HG02938 (cell line): ENCODE data around the gene PANX1.

Experiments
- ATAC-seq: cut with Tn5 transposase; IDR thresholded peaks from one replicate; pipeline ENCODE4 v1.9.1; 2021; ENCODE audit warnings: mild to moderate bottlenecking, moderate library complexity; ENCODE audit not compliant: unreplicated experiment

PANX1 gene

DNA sequence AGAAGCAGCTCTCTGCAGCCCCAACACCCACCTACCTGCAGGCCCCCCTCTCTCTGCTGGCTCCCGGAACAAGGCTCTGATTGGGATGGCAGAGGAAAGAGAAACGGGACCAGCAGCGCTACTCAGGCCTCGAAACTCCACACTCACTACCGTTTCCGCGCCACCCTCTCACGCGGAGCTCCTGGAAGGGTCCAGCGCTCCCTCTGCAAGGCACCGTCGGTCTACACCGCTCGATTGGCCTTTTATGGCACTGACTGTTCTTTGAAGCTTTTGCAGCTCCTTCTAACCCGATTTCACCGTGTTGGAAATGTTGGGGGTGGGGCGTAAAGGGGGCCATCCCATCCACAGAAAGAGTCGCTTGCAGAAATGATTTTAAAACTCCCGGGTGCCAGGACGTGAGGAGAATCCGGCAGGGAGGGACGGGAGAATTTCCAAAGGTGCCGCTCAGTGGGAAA lies 323 bp upstream of the PANX1 start:
- peak; percentile 16 for ATAC-seq

GRCh38 chr11:94129512-94130297 lies 1.1 kb downstream of the PANX1 start:
- ATAC-seq = no peak

DNA sequence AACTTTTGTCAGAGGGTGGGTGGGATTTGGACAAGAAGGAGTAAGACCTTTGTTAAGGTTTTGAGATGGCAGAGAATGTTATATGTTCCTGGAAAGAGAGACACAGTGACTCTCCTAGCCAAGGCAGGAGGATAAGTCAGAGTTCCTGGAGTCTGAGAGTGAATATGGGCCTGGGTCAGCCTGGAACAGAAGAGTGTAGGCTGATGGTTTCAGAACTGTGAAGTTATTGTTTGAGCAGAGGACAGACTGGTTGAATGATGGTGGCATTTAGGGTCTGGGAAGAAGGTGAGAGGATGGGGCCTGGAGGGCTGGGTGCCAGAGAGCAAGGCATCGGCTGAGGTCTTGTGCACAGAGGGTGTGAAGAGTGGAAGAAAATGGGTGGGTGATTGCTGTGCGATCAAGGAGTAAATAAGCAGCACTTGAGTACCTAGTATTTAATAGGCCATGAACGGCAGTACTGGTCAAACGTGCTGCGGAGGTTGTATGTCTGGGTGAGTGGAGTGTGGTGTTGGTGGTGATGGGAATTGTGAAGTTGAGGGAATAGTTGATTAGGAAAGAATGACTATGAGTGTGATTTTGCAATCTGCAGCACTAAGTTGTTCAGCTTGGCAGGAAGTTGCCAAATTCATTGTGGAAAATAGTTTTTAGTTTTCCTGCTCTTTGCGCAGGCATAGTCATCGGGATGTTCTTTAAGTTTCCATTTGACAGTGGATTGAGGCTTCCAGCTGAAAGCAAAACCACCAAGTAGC lies 1.8 kb downstream of the PANX1 start:
- ATAC-seq = no peak

DNA sequence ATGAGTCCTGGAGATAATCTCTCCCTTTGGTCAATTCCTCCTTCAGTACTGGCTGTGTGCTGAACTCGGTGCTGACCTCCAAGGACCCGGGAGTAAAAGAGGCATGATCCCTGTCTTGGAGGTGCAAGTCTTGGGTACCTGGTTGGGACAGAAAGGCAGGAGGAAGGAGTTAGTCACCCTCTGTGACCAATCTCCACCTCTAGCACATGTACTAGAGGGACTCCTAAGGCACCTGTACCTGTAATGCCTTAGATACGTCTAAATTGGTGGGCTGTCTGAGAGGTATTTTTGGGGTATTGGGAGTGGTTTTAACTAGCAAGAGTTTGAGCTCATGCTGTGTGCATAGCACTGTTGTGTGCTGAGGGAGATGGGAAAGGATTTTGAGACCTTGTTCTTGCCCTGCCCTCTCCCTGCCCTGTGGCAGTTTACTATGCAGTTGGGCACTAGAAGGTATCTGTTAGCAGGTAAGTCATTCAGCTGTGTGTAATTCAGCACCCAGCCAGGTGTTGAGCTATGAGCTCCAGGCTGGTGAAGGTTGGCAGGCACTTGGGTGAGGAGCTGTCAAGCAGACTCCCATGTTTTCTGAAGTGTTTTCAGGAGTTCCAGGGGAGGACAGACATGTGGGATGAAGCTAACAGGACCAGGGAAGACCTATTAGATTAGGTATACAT lies 2.5 kb downstream of the PANX1 start:
- ATAC-seq = no peak

DNA sequence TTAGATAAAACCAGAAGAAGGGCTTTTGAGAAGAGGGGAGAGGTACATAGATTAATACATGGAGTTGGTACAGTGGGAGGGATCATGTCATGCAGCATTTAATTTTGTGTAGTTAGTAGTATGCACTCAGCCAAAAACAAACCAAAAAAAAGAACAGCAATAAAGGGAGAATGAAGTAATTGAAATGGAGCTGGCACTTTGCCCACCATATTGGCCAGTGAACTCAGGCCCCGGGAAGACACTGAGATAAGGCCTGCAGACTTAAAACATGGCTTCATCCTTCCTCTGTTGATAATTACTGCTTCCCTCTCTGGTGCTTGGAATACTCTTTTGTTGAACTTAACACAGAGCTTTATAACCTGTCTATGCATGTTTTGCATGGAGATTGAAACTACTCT lies 3.1 kb downstream of the PANX1 start:
- no peak for ATAC-seq

- ATAC-seq = no peak
These were observed 3.5 kb downstream of the PANX1 start for GRCh38 chr11:94132152-94132558.

DNA sequence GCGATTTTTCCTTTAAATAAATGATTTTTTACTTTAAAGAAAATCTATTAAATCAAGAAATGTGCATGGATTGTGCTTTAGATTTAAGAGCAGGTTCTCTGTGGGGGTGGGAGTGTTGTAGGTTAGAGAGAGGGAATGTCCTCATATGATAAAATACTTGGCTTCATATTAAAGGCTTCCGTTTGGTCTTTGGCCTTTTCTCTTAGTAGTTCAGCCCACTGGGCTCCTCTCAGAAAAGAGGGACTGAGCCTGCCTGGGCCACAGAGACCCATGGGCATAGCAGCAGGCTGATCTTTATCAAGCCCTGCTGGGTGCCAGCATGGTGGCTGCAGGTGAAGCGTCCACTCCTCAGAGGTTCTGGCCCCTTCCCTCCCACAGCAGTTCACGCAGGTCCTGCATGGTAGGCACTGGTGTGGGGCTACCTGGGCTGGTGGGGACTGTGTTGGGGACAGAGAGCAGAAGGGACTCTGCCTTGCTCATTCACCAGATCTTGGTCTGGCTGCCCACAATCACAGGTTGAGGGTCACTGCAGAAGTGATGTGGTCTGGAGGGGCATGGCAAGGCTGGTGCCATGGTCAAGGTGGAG lies 4.3 kb downstream of the PANX1 start:
- no peak for ATAC-seq

DNA sequence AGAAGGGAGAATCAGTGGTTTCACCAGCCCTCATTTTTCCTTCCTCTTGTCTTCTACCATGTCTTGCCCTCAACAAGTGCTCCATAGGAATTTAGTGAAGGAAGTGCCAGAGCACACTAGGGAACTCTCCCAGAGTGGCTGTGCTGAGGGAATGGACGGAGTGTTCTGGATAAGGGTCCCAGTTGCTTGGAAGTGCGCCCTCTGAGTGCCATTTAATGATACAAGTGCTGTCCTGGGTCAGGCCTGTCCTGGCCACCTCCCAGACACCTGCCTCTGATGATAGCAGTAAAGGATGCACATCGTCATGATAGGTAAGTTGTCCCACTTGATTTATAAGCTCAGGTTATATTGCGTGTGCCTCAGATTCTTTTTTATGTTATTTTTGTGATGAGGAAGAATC lies 5.1 kb downstream of the PANX1 start:
- ATAC-seq = no peak

GRCh38 chr11:94134651-94135512 lies 6.2 kb downstream of the PANX1 start:
- ATAC-seq = no peak

DNA sequence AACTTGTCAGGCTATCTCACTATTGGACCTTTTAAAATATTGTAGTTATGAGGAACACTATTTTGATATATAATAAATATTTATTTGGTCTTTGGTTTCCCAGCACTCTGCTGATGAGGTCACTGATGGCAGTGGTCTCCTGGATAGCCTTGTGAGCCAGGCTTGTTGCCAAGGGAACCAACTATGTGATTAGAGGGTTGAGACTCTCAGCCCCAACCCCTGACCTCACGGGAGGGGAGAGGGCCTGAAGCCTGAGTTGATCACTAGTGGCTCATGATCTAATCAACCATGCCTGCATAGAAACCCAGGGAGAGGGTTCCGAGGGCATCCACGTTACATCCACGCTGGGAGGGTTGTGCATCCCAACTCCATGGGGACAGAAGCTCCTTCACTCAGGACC lies 10.8 kb downstream of the PANX1 start:
- ATAC-seq = no peak

DNA sequence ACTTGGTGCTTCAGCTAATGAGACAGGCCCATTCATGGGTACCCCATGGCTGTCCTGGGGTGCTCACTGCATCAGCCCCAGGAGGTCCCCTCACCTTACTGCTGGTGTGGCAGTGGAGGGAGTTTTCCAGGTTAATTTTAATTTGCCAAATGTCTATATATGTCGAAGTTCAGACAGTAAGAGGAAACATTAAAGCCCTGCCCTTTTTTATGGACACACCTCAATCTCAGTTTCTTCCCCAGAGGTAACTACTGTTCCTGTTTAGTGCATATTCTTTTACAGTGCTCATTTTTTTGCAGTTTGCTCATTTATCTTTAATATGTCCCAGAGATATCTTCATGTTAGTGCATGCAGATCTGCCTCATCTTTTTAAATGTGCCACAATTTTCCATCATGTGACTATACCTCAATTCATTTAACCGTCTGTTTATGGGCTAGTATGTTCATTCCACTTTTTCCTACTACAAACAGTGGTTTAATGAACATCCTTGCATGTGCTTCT lies 11.6 kb downstream of the PANX1 start:
- no peak for ATAC-seq

GRCh38 chr11:94141511-94142307 lies 13.1 kb downstream of the PANX1 start:
- ATAC-seq = no peak

- ATAC-seq = no peak
These were observed 14.0 kb downstream of the PANX1 start for GRCh38 chr11:94142308-94143281.

DNA sequence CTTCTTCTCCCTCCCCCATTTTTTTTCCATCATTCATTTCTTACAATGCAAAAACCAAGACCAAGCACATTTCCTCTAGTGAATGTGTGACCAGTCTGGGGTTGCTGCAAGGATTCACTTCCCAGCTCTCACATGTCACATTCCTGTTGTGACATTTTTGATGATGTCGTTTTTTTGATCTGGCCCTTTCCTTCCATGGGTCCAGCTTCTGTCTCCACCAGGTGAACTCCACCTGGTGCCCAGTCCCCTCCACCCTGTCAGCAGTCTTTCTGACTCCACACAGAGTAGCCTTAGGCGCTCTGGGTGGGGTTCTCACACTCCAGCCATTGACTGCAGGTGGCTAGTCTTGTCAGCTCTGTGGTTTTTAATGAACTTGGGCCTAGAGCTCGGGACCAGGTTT lies 15.6 kb downstream of the PANX1 start:
- ATAC-seq = no peak

- ATAC-seq = no peak
These were observed 16.0 kb downstream of the PANX1 start for GRCh38 chr11:94144664-94145063.

DNA sequence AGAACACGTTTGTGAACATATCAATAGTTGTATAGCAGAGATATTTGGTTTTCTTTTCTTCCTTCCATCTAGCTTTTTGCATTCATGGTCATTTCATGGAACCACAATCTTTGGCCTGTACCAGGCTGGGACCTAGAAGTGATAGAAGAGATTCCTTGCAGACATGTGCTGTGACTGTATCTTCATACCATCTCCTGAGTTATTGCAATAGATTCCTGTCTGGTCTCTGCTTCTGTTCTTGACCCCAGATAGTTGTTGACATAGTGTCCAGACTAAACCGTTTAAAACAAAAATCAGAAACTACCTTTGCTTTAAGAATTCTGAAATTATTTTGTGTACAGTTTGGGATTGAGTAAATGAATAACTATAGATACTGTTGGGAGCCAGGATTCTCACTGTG lies 16.8 kb downstream of the PANX1 start:
- ATAC-seq = no peak

DNA sequence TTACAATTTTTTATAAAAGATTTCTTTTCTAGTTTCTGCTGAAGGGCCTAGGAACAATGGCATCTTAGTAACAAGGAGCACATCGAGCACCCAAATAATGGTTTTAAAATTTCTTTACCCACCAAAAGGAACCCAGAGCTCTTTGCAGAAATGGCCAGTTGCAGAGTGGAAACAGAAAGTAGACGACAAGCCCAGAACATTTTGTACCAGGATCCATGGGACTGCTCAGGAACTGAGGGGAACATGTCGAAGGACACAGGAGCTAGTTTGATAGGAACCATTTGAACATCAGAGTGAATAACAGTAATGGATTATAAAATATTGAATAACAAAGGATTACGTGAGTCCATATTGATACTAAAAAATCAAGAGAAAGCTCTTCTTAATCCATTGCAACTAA lies 17.3 kb downstream of the PANX1 start:
- no peak for ATAC-seq

- ATAC-seq = no peak
These were observed 18.8 kb downstream of the PANX1 start for GRCh38 chr11:94147433-94147845.
